ENCODE data around the gene TCOF1. TPM values are rescaled to one million over a fixed set of nuclear protein-coding genes. Genes with fewer than 3 reads are reported as not detected.

TCOF1 gene
- total RNA-seq, 6 experiments from 2014 or later = 30.8 to 44.6 (median 38.5) TPM

DNA sequence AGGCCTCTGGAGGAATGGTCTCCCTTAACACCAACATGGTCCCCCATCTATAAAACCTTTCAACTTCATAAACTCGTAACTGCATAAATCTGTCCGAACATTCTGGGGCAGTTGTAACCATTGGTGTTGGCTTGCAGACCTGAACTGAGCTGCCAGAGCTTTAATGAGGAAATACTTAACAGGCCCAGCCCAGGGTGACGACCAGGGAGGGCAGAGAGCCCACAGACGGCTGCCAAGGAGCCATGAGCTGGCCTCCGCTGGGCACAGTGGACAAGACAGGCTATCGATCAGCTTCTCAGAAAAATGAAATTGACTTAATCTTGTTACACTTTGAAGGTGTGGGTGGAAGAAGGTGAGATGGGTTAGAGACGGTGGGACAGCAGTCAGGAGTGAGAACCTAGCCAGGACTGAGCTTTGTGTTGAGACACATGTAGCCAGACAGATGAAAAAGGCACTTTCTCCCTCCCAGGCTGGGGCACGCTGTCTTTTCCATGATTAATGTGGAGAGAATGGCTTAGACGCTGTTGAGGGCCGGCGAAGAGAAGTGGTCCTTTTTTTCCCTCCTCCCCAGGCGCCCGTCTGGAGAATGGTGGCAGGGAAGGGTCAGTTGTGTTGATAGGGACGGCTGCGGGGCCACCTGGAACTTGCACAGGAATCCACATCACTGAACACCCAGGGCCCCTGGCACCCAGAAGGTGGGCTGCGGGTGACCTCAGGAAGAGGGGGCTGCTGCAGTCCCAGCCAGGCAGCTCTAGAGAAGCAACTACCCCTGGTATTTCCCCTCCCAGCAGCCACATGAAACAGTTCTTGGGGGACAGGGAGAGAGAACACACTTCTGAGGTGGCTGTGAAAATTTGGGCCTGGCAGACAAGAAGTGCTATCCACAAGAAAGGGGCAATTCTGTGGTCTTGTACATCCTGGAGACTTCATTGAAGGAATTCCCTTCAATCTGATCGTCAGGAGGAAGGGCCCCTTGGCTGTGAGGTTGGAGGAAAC, 27.3 kb upstream of the TCOF1 start:
- DNase-seq = no peak
- TF ChIP-seq, protein P1, sequence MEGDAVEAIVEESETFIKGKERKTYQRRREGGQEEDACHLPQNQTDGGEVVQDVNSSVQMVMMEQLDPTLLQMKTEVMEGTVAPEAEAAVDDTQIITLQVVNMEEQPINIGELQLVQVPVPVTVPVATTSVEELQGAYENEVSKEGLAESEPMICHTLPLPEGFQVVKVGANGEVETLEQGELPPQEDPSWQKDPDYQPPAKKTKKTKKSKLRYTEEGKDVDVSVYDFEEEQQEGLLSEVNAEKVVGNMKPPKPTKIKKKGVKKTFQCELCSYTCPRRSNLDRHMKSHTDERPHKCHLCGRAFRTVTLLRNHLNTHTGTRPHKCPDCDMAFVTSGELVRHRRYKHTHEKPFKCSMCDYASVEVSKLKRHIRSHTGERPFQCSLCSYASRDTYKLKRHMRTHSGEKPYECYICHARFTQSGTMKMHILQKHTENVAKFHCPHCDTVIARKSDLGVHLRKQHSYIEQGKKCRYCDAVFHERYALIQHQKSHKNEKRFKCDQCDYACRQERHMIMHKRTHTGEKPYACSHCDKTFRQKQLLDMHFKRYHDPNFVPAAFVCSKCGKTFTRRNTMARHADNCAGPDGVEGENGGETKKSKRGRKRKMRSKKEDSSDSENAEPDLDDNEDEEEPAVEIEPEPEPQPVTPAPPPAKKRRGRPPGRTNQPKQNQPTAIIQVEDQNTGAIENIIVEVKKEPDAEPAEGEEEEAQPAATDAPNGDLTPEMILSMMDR (IDR thresholded peaks at IDR 0.05) = no peak
- Mint-ChIP-seq H3K4me1 (ENCODE audit: low read depth) (no peaks in the 10 kb centered on the region), H3K36me3 (ENCODE audit: low read depth) (no peaks in the 10 kb centered on the region), H3K27ac (no peak overlapping the region), H3K9me3 (no peaks in the 10 kb centered on the region), H3K4me3 (no peak overlapping the region), H3K27me3 (ENCODE audit: insufficient read depth) (peaks cover 3% of the 10 kb centered on the region)

DNA sequence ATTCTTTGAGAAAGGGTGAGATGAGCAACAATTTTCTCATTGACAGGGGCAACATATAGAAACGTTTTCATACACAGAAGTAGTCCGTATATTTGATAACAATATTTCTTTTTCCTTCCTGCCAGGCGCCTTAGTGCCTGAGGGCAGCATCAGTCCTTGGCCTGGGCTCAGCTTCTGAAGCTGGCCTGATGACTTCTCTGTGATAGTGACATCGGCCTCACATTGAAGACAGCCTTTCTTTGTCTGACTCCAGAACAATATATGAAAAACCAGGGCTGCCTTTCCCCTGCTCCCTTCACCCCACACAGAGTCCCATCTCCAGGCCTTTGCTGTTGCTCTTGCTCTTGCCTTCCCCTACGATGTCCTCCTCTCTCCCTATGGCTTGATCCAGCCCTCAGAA, 24.1 kb upstream of the TCOF1 start:
- Mint-ChIP-seq H3K4me1 (ENCODE audit: low read depth) (no peaks in the 10 kb centered on the region), H3K36me3 (ENCODE audit: low read depth) (no peaks in the 10 kb centered on the region)

DNA sequence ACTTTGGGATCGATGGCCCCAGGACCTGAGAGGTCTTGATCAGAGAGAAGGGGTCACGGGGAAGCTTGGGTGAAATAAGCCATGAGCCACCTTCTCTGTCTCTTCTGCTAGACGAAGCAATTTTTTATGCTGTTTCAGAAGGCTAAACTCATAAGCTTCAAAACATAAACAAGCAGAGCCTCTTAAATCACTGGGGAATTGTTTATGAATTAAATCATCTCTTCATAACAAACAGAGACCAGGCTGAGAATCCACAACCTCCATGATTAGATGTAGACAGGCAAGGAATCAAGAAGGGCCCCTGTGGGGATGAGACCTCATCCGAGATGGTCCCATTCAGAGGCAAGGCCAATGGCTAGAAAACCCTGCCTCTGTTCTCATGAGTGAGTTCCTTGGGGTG, 21.7 kb upstream of the TCOF1 start:
- TF ChIP-seq, protein P1 (IDR thresholded peaks at IDR 0.05) = no peak
- H3K27ac Mint-ChIP-seq = no peak overlapping the region
- no peaks in the 10 kb centered on the region for H3K36me3 Mint-ChIP-seq (ENCODE audit: low read depth)
- DNase-seq = no peak
- H3K4me1 Mint-ChIP-seq (ENCODE audit: low read depth) = no peaks in the 10 kb centered on the region
- H3K4me3 Mint-ChIP-seq = no peak overlapping the region
- peaks cover 4% of the 10 kb centered on the region; the same call in 1 of the 2 replicates for H3K27me3 Mint-ChIP-seq (ENCODE audit: insufficient read depth)
- no peaks in the 10 kb centered on the region for H3K9me3 Mint-ChIP-seq

More for the DNA sequence above, 24.1 kb upstream of the TCOF1 start:
- no peak overlapping the region for H3K27ac Mint-ChIP-seq
- TF ChIP-seq, protein P1 (IDR thresholded peaks at IDR 0.05) = no peak
- peaks cover 3% of the 10 kb centered on the region for H3K27me3 Mint-ChIP-seq (ENCODE audit: insufficient read depth)
- H3K4me3 Mint-ChIP-seq = no peak overlapping the region
- no peaks in the 10 kb centered on the region for H3K9me3 Mint-ChIP-seq
- DNase-seq = no peak

DNA sequence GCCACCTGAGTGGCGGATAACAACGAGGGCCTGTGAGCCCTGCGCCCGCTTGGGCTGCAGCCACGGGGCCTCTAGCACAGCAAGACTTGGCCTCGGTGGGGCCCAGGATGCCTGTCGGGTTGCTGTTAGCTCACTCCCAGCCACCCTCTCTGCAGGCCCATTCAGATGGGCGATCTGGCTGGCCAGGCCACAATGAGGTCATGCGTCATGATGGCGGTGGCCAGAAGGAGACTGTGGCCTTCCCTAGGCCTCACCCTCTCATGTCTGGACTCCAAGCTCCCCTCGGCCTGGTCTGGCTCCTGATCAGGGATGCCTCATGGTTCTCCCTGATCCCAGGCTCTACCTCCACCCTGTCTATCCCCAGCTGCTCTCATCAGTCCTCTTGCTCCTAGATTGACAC, 19.0 kb upstream of the TCOF1 start:
- H3K27me3 Mint-ChIP-seq (ENCODE audit: insufficient read depth) = peaks cover 4% of the 10 kb centered on the region; the same call in 1 of the 2 replicates
- H3K4me3 Mint-ChIP-seq = no peak overlapping the region
- H3K36me3 Mint-ChIP-seq (ENCODE audit: low read depth) = no peaks in the 10 kb centered on the region
- no peak for DNase-seq
- no peaks in the 10 kb centered on the region for H3K9me3 Mint-ChIP-seq
- no peak overlapping the region for H3K27ac Mint-ChIP-seq
- H3K4me1 Mint-ChIP-seq (ENCODE audit: low read depth) = no peaks in the 10 kb centered on the region
- TF ChIP-seq, protein P1 (IDR thresholded peaks at IDR 0.05) = no peak

GRCh38 chr5:150339165-150339564, 18.3 kb upstream of the TCOF1 start:
- Mint-ChIP-seq H3K4me3 (no peak overlapping the region), H3K27me3 (ENCODE audit: insufficient read depth) (peaks cover 4% of the 10 kb centered on the region; the same call in 1 of the 2 replicates), H3K9me3 (no peaks in the 10 kb centered on the region), H3K27ac (no peak overlapping the region), H3K36me3 (ENCODE audit: low read depth) (no peaks in the 10 kb centered on the region), H3K4me1 (ENCODE audit: low read depth) (no peaks in the 10 kb centered on the region)
- TF ChIP-seq, protein P1 (IDR thresholded peaks at IDR 0.05) = no peak
- DNase-seq = no peak

All from HFFc6 (cell line).